GM18868 (cell line): ENCODE results near the gene METTL1.

Experiments
- ATAC-seq: cut with Tn5 transposase; IDR thresholded peaks from one replicate; pipeline ENCODE4 v1.9.1; 2021; ENCODE audit warnings: mild to moderate bottlenecking, moderate library complexity; ENCODE audit not compliant: unreplicated experiment

The METTL1 gene

DNA sequence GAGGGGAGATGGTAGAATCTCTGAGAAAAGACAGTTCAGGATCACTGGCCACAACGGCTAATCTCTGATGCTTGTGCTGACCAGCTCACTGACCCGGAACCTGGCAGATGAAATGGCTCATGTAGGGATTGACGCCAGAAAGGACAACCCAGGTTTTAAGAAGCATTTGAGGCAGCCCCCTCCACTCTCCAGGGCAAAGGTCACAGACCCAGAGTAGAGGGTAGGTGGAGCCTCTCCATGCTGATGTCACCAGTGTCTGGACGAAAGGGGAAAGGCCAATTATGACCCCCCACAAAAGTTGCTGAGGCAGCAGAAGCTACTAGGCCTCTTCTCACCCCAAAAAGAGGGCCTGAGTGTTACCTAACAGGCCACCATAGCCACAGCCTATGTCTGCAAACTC lies 1.2 kb downstream of the METTL1 start:
- no peak for ATAC-seq

DNA sequence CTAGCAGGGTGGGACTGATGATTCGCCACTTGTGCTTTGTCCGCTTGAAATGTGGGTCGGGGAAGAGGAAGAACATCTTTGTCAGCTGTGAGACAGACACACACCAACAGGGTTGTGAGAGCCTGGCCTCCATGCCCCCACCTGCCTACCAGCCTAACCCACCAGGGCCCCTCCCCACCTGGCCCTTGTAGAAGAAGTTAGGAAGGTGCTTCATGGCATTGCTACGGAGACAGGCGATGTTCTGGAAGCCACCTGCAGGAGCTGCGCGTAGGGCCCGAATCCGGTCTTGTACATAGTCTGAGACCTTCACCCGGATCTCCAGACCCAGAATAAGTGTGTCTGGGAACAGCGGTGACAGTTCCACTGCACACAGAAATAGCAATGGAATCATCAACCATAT lies 2.3 kb downstream of the METTL1 start:
- ATAC-seq: no peak

DNA sequence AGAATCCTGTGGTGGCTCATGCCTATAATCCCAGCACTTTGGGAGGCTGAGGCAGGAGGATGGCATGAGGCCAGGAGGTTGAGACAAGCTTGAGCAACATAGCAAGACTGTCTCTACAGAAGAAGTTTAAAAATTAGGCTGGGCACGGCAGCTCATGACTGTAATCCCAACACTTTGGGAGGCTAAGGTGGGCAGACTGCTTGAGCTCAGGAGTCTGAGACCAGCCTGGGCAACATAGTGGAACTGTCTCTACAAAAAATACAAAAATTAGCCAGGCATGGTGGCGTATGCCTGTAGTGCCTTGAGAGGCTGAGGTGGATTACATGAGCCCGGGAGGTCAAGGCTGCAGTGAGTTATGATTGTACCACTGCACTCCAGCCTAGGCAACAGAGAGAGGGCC lies 4.0 kb downstream of the METTL1 start:
- no peak for ATAC-seq

DNA sequence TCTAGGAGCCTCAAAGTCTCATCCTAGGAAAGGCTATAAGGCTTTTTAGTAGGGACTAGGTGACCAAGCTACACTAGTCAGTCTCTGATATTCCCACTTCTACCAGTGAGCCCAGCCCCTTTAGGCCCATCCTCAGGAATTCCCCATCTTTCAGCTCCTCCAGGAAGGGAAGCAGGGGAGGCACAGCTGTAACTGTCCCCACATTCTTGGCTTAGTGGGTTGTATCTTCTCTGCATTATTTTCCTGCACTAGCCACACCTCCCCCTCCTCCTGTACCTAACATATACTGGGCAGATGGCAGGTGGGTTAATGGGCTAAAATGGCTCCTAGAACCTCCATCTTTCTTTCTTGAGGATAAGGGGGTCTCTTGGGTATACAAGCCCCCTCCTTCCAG lies 4.6 kb downstream of the METTL1 start:
- ATAC-seq: no peak

DNA sequence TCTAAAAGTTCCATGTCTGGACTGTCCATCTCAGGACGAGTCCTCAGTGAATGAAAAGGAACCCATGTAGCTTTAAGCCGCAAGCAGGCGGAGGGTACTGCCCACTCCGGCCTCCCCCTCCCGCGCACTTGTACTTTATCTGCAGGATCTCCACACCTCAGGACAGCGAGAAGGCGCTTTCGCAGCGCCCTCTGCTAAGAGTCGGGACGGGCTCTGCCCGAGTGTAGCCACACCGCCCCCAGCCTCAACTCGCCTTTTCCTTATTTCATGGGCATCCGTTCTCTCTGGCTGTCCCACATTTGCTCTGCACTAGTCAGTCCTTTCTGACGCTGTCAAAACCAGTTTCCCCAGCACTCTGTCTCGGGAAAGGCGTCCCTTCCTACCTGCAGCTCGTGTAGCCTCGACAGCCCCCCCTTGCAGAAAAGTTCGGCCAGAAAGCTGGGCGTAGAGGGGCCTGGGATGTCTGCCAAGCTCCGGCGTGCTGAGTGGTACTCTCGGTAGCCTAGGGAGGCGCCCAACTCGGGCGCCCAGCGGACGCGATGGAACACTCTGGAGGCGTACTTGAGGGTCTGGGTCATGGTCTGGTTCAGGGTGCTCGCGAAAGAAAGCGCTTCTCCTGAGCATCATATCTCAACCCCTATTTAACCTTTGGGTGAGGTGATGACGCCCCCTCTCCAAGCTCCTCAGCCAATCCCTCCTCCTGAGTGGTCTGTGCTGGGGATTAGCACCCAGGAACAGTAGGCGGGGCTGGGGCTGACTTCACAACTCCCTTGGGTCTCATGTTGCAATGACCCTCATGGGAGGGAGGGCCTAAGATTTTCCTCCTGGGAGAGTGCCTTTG lies 5.2 kb downstream of the METTL1 start, which contains the start of gene CYP27B1:
TSS of gene CYP27B1 (minus strand) at position 615 of the 841 bp plus-strand sequence. CDS start at position 578, 37 bp downstream.
- no peak for ATAC-seq

DNA sequence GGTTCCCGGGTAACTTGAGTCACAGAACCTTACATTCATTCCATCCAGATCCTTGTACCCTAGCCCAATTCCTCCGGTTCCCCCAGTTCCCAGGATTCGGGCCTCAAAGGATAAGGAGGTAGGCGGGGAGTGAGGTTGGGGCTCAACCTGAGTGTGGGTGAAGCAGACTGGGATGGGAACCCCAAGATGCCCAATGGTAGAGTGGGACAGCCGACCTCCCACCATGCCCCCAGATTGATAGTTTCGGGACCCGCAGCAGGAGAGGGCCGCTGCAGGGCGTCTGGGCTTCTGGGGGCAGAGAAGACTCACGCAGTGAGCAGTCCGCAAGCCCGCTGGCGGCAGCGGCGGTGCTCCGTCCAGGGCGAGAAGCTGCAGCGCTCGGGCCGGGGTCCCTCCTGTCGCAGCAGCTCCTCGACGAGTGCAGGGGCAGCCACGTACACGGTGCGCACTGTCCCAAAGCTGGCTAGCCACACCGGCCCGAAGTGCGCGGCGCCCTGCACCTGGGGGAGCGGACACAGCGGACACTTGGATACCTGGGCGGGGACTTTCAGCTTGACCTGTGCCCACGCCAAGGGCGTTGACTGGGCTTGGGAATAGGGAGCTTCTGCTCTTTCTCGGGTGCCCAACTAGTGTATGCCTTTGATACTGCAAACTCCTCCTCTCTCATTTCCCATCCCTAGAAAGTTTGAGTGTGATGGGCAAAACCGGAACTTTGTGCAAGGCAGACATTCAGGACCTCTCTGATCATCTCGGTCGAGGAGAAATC lies 6.0 kb downstream of the METTL1 start:
- ATAC-seq: no peak

DNA sequence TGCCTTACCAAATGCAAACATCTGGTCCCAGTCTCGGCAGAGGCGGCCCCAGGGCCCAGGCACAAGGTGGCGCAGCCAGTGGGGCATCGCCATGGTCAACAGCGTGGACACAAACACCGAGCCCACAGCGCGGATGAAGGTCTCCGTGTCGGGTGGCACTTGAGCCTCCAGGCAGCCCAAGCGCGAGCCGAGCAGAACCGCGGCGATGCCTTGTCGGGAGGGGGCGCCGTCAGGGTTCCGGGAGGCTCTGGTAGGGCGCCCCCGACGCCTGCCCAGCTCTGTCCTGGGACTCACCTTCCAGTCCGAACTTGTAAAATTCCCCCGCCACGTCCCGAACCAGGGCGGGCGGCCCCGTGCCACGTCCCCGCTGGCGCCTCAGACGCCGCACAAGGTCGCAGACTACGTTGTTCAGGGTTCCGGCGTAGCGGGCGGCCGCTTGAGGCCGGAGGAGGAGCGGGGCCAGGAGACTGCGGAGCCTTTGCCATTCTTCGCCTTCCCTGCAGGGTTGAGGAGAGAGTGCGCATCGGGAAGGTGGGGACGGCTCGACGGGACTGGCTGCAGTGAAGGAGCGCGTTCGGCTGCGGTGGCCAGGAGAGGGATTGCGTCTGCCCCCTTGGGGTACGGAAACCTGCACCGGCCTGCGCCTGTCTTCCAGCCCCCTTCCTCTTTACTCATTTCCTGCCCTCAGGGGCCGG lies 6.8 kb downstream of the METTL1 start:
- ATAC-seq: peak; percentile 67

DNA sequence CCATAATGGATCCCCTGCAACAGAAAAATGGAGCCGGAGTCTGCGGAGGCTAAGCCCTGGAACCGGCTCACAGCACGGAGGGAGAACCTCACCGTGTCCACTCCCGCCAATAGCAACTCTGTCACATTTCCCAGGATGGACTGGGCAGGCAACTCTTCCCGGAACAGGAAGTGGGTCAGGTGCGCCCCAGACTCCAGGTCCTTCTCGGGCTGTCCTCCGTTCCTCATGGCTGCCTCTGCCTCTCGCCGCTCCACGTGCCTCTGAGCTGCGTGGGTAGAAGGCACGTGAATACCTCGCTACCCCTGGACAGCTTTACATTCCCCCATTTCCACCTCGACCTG lies 7.3 kb downstream of the METTL1 start:
- ATAC-seq: peak; percentile 14

DNA sequence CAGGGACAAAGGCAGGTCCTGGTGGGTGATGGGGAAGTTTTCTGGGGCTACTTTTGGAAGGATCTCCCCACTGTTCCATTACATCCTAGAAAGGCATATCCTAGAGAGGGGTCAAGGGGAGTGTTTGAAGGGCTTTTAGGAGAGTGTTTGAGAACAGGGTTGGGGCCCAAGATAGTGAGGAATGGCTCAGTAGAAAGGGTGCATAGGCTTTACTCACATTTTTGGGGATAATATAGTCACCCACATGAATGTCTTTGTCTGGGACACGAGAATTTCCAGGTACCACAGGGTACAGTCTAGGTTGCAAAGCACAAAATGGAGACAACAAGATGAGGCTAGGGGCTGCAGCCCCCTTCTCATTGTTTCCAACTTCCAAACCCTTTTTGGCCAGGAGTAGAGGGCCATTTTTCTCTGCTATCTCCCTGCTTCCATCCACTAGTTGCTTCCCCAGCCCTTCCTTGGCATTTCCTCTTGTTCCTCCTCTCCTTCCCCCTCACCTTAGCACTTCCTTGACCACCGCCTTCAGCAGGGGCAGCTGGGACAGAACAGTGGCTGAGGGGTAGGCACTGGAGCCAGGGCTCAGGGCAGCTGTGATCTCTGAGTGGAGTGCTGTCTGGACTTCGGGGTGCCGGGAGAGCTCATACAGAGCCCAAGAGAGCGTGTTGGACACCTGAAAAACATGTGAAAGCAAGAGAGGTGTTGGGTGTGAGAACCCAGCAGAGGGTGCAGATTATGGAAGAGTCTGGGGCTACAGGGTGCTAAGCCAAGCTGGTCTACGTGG lies 7.8 kb downstream of the METTL1 start:
- no peak for ATAC-seq

DNA sequence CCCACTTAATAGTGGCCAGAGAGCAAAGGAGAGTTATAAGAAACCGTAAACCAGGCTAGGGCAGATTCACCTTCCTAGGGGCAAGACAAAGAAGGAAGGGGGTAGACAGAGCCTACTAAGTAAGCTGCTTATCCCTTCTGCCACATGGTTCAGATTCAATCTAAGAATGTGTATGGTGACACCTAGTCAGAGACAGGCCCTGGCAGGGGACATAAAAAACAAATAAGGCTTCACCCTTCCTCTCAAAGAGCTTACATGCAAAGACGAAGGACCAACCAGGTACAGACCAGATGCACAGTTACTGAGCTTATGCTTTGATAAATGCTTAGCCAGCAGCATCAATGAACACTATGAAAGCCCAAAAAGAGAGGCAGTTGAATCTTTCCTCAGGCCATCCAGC lies 9.4 kb downstream of the METTL1 start:
- no peak for ATAC-seq

DNA sequence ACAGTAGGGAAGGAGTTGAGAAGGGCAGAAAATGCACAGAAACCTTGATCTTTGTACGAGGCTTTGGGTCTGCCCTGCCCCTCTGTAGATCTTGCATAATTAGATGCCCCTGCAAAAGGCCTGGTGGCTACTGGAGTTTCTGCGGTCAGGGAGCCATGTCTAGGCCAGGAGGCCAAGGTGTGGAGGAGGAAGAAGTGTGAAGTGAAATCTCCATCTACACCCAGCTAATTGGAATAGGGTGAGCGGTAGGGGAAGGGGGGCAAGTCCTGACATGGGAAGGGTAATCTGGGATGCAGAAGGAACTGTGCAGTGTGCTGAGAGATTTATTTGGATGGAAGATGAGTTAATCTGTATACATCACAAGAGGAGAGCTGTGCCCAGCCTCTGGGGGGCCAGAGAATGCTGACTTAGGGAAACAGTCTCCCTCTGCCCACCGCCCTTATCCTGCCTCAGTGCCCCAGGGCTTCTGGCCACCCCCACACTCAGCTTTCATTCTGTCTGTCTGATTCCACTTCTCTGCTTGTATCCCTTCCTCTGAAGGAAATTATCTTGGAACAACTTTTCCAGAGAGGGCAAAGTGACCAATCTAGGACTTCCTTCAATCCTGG lies 10.4 kb downstream of the METTL1 start:
- ATAC-seq: no peak

DNA sequence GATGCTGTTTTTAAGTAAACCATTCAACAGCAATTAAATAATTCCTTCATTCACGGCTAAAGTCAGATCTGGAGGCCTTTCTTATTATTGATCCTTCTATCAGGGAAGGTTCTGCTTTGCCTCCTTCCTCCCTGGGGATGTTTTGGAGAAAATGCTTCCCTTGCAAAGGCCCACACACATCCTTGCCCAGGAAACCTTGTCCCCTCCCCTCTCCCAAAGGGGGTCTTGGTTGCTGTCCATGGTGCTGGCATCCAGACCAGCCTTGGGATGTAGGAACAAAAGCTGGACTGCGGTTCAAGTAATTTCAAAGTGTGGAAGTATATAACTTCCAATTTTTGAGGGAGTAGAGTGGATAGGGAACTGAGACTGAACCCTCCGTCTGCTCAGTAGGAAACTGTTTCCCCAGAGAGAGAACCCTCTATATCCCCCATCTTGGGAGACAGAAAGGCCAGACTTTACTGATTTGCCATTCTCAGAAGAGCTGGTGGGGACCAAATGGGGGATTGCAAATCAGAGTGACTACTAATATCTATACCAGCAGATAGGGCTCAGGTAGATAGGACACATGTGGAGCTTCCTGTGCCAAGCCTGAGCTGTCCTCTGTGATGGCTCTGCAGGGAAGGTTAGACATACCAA lies 11.4 kb downstream of the METTL1 start:
- ATAC-seq: no peak

DNA sequence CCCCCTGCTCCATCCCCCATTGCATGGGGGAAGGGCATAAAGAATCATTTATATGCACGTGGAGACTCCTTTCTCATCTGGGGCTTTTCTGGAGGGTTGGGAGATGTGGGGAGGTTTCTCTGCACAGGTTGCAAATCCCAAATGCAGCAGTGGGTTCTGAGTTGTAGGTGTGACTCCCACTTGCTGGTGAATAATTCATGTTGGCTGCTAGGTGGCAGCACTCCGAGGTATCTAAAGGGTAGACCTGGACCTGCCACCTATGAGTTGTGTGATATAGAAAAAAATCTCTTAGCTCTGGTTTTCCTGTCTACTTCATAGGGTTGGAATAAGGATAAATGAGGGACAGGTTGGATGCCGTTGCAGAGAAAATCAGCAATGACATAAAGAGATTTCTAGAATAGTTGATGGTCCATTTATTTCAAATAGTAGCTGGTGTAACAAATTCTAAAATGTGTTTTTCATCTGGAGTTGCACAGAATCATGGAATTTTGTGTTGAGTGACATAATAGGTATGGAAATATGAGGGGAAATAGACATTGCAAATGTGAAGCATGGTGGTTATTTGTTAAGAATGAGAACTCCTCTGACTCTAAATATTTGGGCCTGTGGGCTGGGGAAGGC lies 12.4 kb downstream of the METTL1 start:
- ATAC-seq: no peak

DNA sequence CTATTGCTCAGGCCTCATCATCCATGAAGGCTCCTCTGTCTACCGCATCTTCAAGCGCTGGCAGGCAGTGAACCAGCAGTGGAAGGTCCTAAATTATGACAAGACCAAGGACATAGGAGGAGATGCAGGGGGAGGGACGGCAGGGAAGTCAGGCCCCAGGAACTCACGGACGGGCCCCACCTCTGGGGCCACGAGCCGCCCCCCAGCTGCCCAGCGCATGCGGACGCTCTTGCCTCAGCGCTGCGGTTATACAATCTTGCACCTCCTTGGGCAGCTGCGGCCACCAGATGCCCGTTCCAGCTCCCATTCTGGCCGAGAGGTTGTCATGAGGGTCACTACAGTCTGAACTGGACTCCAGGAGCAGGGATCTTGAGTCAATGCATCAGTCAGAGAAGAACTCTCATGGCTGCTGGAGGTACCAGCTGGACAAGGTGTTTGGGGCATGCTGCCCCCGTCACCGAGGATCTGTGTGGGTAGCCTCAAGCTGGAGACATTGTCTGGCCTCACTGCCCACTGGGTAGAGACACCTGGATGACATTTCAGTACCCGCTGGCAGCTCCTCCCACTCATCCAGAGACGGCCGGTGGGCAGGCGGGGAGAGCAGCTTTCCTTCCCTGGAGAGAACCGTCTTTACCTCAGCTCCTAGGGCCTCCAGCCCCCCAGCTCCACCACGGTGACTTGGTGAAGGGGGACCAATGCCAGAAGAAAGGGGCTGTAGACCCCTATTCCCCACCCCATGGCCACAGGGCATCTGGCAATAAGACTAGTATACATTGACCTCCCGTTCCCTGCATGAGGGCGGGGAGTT lies 13.1 kb downstream of the METTL1 start:
- no peak for ATAC-seq

DNA sequence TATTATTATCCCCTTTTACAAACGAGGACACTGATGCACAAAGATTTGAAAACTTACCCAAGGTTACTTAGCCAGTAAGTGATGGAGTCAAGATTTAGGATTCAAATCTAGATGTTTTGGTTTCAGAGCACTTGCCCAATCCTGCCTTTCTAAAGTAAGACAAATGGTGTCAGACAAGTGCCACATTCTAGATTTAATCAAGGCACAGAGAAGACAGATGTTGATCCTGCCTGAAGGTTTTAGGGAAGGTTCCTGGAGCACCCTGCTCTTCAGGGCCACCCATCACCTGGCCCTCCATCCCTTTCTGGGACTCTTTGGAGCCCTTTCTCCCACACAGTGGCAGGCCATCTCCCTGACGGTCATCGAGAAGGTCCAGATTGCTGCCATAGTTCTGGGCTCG lies 14.1 kb downstream of the METTL1 start:
- ATAC-seq: no peak

DNA sequence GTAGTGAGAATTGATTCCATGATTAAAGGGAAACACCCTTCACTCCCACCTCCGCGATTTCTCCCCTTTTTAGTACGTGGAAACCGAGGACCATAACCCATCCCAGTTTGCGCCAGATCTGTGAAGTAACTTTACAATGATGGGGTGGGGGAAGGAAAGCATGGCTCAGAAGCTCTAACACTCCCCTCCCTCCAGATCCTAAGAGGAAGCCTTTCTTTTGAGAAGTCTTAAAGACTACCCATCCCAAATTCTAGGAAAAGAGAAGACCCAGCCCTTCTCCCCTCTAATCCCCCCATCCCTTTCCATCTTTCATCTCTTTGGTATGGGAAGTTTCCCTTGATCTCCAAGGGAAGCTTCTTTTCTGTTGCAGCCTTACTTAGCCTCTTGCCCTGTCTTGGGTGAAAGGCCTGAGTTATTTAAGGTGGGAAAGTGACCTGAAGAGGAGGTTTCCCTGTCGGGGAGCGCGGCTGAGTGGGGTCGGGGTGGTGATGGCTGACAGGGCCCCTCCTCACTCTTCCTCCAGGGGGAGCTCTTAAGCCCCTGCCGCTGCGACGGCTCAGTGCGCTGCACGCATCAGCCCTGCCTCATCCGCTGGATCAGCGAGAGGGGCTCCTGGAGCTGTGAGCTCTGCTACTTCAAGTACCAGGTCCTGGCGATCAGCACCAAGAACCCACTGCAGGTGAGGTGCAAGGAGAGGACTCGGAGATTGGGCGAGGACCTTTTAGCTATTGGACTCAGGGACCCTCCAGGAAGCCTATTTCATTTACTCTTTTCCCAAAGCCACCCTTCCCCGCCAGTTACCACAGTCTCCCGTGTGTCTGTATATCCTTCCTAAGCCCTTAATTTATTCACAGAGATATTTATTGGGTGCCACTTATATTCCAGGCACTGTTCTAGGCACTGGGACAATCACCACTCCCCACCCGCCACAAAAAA lies 15.2 kb downstream of the METTL1 start:
- ATAC-seq: peak; percentile 31

DNA sequence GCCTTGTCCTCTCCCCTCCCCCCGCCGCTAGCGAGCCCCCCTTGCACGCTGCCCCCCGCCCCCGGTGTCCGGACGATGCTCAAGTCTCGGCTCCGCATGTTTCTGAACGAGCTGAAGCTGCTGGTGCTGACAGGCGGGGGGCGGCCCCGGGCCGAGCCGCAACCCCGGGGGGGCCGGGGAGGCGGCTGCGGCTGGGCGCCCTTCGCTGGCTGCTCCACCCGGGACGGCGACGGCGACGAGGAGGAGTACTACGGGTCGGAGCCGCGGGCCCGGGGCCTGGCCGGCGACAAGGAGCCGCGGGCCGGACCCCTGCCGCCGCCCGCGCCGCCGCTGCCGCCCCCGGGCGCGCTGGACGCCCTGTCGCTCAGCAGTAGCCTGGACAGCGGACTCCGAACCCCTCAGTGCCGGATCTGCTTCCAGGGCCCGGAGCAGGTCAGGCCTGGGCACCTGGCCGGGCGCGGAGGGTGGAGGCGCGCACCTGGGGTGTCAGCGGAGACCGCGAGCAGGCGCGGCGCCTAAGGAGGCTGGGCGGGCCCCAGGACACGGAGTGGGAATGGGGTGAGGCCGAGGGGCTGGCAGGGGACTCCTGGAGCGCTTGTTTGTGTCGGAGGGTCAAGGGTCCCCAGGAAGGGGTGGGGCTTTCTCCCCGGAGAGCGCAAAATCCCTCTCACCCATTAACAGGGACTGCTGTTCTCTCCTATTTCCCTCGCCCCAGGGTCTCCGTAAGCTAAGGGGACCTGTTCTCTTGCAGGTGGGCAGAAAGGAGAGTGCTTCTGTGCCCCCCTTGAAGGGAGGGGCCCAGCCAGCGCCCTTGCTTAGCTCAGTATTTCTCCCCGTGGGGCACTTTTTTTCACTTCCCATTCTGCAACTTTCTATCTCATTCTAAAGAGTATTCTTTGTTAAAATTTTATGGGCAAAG lies 16.2 kb downstream of the METTL1 start:
- no peak for ATAC-seq
